Choroid plexus epithelial cell (primary cell): ENCODE results near the gene TRMT1L.
"Not testable (repeated sequence)": the region's sequence is repeated elsewhere in the genome, so short reads cannot be mapped to it uniquely, and the experiment has no call there.

Source experiments
- DNase-seq: peaks from one replicate; pipeline ENCODE4 v3.0.0-alpha.2; 2010; ENCODE audit warnings: low read depth
- H3K4me3 ChIP-seq: 2 replicates; pipeline ENCODE4 v1.5.1; 2011; ENCODE audit warnings: low read depth, mild to moderate bottlenecking, control low read depth, low read length, moderate library complexity
- TF ChIP-seq, protein P1 (sequence below): conservative IDR thresholded peaks from 2 replicates; pipeline ENCODE4 v1.5.1; 2011; ENCODE audit warnings: low read depth, mild to moderate bottlenecking, control low read depth, inconsistent platforms, low read length, moderate library complexity

TRMT1L gene, protein sequence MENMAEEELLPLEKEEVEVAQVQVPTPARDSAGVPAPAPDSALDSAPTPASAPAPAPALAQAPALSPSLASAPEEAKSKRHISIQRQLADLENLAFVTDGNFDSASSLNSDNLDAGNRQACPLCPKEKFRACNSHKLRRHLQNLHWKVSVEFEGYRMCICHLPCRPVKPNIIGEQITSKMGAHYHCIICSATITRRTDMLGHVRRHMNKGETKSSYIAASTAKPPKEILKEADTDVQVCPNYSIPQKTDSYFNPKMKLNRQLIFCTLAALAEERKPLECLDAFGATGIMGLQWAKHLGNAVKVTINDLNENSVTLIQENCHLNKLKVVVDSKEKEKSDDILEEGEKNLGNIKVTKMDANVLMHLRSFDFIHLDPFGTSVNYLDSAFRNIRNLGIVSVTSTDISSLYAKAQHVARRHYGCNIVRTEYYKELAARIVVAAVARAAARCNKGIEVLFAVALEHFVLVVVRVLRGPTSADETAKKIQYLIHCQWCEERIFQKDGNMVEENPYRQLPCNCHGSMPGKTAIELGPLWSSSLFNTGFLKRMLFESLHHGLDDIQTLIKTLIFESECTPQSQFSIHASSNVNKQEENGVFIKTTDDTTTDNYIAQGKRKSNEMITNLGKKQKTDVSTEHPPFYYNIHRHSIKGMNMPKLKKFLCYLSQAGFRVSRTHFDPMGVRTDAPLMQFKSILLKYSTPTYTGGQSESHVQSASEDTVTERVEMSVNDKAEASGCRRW

DNA sequence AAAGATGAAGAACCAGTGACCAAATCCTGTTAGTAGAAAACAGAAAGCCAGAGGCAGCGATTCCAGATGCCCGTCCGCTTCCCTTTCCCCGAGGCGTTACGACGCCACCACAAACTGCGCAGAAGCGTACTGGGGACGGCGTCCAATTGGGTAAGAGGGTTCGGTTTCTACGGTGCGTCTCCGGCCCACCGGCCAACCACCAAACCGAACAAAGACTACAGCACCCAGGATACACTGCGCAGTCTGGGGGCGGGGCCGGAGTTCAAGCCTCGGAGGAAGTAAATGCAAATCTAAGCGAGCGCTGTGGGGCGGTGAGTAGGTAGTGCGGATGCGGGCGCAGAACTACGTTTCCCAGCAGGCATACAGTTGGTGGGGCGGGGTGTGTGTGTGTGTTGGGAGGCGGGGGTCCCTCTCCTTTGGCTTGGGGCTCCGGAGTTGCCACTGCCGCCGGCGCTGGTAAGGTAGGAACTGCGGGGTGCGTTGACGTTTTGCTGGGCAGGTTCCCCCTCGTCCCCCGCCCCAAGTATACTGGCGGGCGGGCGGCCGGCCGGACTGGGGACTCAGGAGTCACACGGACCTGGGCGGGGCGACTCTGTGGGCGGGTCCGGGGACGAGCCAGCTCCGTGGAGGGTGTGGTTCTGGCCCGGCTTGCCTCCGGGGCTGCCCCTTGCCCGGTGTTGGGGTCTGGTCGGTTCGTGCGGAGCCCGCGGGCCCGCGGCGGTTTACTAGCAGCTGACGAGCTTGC, at the start of gene TRMT1L, which contains the start of gene SWT1:
Gene TRMT1L, minus strand, starts transcription at position 100 of the 745 bp plus-strand sequence. CDS start 241 bp downstream, outside the sequence.
Gene SWT1, plus strand, starts transcription at position 314 of the 745 bp plus-strand sequence. CDS start 3,675 bp downstream, outside the sequence.
- peak within 1 kb of the TSS; percentile 90 for H3K4me3 ChIP-seq
- TF ChIP-seq, protein P1, sequence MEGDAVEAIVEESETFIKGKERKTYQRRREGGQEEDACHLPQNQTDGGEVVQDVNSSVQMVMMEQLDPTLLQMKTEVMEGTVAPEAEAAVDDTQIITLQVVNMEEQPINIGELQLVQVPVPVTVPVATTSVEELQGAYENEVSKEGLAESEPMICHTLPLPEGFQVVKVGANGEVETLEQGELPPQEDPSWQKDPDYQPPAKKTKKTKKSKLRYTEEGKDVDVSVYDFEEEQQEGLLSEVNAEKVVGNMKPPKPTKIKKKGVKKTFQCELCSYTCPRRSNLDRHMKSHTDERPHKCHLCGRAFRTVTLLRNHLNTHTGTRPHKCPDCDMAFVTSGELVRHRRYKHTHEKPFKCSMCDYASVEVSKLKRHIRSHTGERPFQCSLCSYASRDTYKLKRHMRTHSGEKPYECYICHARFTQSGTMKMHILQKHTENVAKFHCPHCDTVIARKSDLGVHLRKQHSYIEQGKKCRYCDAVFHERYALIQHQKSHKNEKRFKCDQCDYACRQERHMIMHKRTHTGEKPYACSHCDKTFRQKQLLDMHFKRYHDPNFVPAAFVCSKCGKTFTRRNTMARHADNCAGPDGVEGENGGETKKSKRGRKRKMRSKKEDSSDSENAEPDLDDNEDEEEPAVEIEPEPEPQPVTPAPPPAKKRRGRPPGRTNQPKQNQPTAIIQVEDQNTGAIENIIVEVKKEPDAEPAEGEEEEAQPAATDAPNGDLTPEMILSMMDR: no peak
- peak; percentile 100 for DNase-seq

DNA sequence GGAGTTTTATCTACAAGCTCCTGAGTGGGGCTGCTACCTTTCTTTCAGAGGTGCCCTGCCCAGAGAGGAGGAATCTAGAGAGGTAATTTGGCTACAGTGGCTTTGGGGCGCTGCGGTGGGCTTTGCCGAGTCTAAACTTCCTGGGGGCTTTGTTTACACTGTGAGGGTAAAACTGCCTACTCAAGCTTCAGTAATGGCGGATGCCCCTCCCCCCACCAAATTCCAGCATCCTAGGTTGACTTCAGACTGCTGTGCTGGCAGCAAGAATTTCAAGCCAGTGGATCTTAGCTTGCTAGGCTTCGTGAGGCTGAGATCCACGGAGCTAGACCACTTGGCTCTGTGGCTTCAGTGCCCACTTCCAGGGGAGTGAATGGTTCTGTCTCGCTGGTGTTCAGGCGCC, 44.1 kb upstream of the TRMT1L start:
- no peak for DNase-seq
- TF ChIP-seq, protein P1: no peak

DNA sequence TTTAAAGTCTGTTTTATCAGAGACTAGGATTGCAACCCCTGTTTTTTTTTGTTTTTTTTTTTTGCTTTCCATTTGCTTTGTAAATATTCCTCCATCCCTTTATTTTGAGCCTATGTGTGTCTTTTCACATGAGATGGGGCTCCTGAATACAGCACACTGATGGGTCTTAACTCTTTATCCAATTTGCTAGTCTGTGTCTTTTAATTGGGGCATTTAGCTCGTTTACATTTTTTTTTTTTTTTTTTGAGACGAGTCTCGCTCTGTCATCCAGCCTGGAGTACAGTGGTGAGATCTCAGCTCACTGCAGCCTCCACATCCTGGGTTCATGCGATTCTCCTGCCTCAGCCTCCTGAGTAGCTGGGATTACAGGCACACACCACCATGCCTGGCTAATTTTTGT, 42.0 kb upstream of the TRMT1L start:
- not testable (repeated sequence) for H3K4me3 ChIP-seq, DNase-seq

More for the DNA sequence above, 44.1 kb upstream of the TRMT1L start:
- H3K4me3 ChIP-seq: no peak overlapping the region

DNA sequence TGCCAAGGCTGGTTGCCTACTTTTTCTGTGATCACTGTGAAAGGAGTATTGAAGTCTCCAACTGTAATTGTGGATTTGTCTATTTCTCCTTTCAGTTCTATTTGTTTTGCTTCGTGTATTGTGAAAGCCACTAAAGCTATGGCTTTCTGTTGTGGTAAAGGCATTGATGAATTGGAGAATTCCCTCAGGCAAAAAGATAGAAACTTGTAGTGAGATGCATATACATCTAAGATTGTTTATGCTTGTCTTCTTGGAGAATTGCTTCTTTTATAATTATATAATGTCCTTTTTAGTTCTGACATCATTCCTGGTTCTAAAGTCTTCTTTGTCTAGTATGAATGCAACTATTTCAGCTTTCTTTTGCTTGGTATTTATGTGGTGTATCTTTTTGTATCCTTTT, 37.0 kb upstream of the TRMT1L start:
- TF ChIP-seq, protein P1: no peak
- DNase-seq: no peak
- no peak overlapping the region for H3K4me3 ChIP-seq

DNA sequence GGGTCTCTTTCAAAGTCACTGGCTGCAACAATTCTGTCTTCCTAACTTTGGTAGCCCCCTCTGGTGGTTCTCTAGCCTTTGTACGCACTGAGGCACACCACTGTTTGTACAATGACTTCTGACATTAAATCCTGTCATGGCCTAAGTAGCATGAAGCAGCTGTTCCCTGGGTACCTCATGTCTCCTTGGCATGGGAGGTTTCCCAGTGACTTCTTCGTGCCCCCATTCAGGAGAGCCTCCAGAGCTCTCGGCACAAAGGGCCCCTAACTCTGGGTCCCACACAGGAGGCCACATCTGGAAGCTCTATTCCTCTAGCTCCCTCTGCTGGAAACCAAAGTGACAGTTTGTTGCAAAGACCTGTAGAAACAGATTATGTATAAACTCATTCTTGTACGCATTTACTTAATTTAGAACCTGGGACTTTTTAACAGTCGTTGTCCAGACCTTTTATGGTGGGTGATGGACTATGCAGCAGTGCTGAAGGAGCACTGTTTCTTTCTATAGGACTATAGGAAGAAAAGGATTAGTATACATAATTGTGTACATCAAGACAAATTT, 13.6 kb upstream of the TRMT1L start:
- DNase-seq: peak; percentile 80
- TF ChIP-seq, protein P1: peak; percentile 78
- no peak overlapping the region for H3K4me3 ChIP-seq

DNA sequence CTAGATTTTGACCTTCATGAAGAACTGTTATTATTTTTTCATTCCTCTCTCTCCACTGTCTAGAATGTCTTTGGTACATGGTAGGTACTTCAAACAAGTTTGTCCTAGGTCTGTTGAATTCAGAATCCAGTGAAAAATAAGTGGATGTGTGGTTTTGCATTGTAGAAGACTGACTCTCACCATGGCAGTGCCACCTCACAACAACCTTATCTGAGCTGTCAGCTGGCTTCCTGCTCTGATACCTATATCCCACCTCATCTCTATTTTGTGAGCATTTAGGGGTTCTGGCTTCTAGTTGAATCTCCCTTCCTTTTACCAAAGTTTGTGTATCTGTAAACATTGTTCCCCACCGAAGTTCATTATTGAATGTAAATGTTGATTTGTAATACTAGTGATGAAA, 9.4 kb upstream of the TRMT1L start:
- DNase-seq: no peak
- TF ChIP-seq, protein P1: no peak
- no peak overlapping the region for H3K4me3 ChIP-seq
